DMS153 treated with DMSO at 0.1 percent for 48 hours (cell line): ENCODE results near the gene ARHGAP26.

ENCODE experiments used
- DNase-seq: peaks from one replicate; lab custom pipeline; 2025; ENCODE audit not compliant: unreplicated experiment; lab: John Stamatoyannopoulos, UW

ARHGAP26 gene

DNA sequence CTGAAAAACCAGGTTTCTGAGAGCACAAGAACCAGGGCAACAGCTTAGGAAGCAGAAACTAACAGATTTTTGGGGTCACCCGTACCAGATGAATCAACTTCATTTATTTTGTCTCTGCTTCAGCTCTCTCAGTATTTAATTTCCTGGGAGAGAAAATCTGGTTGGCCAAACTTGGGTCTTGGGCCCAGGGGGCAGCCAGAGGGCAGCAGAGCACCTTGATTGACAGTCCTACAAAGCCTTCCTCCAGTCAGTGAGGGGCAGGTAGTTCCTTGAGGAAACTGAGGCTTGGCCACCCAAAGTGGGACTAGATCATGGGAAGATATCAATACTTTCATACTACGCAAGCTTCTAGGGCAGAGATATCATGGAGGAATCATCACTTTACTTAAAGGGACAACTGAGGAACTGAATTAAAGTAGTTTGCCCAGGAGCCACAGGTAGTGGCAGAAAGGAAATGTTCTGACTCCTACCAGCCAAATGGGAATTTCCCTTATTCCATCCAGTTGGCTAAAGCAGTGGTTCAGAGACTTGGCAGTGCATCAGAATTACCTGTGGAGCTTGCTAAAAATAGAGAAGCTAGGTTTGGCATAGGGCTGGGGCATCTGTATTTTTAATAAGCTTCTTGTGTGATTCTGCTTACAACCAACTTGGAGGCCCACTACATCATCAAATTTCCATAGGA is 21.5 kb upstream of the ARHGAP26 start:
- DNase-seq, result no peak

DNA sequence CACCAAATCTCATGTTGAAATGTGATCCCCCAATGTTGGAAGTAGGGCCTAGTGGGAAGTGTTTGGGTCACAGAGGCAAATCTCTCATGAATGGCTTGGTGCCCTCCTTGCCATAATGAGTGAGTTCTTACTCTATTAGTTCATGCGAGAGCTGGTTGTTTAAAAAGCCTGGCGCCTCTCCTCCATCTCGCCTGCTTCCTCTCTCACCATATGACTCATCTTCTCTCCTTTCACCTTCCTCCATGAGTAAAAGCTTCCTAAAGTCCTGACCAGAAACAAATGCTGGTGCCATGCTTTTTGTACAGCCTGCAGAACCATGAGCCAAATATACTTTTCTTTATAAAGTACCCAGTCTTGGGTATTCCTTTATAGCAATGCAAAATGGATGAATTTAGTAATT is 20.9 kb upstream of the ARHGAP26 start:
- no peak for DNase-seq

DNA sequence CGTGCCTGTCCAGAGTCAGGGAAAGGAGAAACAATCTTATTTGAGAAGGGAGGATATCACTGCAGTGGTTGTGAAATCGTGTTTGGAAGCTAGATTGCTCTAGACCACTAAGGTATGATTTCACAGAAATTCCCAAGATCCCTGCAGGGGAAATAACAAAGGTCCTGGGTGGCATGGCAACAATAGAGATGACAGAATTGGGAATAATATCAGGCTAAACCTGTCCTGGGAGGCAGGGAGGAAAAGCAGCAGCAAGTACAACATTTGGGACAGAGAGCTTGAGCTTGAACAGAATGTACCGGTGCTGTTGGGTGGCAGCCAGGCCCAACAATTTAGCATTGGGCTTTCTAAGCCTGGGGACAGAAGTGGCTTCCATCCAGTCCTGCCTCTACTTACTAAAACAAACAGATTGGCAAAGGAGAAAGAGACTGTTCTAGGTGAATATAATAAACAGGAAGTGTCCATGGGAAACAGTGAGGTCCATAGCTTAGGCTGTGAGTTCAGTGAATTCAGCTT is 17.0 kb upstream of the ARHGAP26 start:
- no peak for DNase-seq

DNA sequence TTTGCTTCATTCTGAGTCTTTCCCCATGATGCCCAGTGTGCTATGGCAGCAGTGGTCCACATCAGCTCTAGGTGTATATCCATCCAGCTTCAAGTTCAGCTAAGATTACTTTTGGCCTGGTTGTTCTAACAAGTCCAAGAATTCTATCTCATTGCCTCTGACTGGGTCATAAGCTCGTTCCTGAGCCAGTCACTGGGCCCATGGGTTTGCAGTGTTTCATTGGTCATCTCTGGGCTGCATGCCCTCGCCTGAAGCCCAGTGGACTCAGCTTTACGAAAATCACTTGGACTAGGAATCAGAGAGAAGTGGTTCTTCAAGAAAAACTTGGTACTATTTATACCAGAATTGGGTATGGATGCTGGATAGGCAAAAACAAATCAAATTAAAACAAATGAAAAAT is 16.1 kb upstream of the ARHGAP26 start:
- no peak for DNase-seq

DNA sequence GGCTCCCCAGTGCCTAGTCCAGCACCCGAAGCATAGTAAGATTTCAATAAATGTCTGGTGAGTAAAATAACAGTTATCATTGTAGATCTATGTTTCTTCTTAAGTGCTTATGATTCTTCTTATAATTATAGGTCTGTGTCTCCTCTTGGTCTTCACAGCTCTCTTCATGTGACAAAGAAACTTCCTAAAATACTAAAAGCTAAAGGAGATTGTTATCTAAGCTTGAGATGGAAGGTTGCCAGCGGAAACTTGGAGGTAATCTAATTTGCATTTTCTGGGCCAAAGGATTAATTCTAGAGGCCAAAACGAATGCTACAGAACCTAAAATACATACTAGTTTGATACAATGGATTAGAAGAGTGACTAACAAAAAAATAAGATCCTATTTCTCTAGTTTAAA is 13.6 kb upstream of the ARHGAP26 start:
- no peak for DNase-seq

DNA sequence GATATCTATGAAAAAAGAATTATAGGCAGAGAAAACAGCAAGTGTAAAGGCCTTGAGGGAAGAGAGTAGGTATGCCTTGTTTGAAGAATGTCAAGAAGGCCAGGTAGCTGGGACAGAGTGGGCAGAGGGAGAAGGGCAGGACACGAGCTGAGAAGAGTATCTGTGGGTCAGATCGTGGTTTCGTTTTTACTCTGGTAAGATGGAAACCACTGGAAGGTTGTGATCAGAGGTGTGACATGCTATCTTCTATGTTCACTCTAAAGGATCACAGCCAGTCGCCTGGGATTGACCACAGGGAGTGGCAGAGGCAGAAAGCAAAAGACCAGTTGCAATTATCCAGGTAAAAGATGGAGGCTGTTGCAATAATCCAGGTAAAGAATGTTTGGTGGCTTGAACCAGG is 12.6 kb upstream of the ARHGAP26 start:
- DNase-seq, result no peak

DNA sequence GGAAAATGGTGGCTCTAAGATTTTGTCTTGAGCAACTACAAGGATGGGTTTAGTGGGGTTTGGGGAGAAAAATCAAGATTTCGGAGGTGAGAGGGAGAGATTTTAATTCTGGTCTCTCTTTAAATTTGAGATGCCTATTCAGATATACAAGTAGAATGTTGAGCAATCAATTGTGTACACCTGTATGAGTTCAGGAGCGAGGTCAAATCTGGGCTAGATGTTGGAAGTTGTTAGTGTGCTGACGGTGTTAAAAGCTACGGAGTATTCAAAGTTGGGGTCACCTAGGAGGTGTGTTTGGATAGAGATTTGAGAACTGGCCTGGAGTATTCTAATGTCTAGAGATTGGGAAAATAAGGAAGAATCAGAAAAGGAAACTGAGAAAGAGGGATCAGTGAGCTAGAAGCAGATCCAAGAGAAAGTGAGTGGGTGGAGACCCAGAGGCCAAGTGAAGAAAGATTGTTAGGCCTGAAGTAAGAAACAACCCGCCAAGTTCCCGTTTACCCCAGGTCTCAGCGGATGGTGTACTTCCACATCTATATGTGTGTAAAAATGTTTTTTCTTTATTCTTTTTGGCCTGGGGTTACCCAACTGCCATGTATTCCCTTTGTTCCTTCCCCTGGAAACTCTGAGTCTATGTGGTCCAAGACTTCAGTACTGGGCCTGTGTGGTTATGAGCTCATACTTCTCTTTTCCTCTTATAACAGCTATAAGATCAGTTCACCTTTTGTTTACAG is 11.9 kb upstream of the ARHGAP26 start:
- no peak for DNase-seq

DNA sequence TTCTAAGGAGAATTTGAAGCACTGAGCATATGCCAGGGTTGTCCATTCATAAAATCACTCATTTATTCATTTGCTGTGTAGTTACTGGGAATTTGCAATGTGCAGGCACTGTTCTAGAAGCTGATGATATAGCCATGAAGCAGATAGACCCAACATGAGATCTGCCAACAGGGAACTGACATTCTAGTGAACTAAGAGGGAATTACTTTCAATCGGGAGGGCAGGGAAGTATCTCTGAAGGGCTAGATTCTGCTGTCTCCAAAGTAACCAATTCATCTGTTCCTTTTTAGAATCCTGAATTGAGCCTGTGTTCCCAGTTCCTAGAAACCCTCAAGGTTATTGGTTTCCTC is 11.4 kb upstream of the ARHGAP26 start:
- DNase-seq, result no peak

DNA sequence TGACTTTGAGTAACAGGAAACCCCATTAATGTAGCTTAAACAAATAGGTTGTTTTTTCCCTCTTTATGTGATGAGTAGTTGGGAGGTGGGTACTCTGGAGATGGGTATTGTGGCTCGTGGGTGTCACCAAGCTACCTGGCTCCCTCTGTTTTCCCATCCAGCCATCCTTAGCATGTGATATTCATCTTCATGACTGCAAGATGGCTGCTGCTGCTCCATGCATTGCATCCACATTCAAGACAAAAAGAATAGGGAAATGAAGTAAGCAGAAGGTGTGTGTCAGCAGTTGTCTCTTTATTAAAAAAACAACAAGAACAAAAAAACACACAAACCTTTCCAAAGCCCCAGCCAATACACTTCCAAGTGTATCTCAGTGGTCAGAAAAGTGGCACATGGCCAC is 6.5 kb upstream of the ARHGAP26 start:
- no peak for DNase-seq

DNA sequence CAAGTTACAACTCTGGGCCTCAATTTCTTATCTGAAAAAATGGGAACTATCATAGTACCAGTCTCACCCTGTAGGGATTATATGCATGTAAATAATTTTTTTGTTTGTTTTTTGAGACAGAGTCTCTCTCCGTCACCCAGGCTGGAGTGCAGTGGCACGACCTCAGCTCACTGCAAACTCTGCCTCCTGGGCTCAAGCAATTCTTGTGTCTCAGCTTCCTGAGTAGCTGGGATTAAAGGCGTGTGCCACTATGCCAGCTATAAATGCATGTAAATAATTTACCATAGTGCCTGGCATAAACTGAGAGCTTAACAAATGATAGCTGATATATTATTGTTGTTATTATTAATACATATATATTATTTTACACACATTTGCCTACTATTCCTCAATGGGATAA is 3.0 kb upstream of the ARHGAP26 start:
- DNase-seq, result no peak

DNA sequence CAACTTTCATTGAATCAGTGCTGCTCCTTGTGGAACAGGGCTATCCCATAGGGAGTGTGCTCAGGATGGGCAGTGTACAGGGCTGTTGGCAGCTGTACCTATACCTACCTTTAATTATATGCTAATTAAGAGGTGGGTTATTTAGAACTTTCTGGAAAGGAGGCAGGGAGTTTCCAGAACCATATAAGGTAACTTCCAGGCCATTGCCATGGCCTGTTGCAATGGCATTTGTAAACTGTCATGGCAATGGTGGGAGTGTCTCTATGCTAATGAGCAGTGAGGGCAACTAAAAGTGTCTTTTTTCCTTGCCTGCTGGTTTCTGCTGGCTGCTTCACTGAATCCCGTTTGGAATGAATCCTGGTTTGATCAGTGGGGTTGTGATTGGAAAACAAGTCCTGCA is 2.3 kb upstream of the ARHGAP26 start:
- no peak for DNase-seq

DNA sequence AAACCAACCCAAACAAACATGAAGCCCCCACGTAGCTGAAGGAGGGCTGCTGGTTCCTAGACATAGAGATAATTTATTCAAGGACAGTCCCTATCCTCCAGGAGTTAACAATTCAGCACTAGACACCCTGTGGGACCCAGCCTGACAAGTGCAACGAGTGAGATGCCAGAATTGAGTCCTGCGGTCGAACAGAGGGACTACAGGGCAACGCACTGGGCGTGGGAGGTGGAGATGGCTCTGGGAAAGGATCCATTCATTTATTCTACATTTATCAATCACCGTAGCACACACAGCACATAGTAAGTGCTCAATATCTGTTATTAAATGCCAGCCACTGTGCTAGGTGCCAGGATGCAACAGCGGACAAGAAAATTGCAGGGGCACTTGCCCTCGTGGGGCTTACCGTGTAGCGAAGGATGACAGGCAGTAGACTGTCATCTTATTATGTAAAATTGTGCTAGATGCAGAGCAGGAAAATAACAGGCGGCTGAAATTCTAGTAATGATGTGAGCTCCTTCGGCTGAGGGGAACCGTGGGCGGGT is 855 bp upstream of the ARHGAP26 start:
- DNase-seq, result no peak

DNA sequence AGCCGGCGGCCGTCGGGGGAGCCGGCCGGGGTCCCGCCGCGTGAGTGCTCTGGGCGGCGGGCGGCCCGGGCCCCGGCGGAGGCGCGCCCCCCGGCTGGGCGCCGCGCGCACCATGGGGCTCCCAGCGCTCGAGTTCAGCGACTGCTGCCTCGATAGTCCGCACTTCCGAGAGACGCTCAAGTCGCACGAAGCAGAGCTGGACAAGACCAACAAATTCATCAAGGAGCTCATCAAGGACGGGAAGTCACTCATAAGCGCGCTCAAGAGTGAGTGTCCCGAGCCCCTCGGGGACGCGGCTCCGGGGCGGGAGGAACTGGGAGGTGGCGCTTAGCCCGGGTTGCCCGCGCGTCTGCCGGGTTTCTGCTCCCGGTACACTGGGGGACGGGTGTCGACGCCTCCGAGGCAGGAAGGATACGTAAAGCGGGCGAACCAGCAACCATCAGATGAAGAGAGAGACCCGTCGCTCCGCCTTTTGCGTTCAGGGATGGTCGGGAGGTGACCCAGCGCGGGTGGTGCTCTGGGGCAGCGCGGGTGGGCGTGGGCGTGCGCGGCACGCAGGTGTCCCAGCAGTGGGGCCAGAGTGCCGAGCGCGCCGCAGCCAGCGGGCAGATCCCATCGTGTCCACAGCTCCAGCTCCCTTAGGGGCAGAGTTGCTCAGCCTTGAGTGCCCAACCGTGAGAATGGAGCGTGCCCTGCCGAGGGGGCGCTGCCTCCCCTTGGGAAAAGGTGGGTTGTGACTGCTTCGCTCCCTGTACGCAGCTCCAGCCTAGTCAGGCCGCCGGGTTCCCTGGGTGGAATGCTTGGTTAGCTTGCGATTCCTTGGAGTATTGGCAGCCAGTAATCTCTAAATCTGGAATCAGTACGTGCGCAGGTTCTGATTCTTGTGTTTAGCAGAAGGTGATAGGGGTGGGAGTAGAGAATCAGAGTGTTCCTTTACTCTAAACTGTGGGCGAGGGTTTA is 753 bp downstream of the ARHGAP26 start:
- no peak for DNase-seq

DNA sequence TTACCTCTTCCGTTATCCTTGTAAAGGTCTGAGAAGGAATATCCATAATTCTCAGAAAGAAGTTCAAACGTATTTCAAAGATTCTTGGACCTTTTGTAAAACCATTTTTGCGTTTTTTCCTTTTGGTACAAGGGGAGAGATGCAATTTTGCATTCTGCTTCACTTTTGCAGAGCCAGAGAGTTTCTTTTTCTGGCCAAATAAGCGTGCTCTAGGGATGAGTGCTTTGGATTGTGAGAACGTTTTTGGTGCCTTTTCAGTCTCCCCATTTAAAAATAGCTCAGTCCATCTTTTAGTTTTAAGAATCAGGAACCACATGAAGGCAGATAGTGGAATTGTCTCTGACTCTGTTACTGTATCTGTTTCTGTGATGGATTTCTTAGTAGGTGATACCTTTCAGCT is 1.5 kb downstream of the ARHGAP26 start:
- DNase-seq, result no peak

DNA sequence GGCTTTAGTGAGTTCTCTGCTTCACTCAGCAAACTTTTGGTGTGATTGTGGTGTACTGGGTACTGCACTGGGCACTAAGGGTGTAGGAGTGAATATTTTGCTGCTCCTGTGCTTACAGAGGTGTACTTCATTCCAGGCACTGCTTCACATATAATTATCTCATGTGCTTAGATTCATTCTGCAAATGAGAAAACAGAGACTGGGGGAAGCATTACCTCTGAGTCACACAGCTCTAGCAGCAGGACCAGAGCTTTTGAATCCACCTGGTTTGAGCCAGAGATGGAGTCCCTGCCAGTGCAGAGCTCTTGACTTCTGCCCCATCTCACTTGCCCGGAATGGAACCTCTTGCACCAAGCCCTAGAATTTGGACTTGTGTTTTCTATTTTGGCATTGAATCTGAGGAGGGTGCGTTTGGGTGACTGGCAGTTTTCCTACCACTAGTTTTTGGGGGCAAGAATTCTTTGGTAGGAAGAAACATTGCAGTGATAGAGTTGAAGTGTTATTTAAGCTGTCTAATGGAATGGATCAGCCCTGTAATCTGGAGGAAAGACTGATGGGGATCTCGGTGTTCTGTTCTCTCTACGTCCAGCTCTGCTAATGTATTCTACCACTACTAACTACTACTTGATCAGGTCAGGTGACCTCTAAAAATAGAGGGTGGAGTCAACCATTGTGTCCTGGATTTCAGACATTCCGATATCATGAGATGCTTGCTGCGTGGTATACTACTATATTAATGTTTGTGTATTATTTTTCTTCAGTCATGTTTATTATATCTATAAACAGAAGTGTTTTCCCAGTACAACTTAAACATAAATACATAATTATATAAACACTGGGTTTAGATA is 2.5 kb downstream of the ARHGAP26 start:
- DNase-seq, result no peak

DNA sequence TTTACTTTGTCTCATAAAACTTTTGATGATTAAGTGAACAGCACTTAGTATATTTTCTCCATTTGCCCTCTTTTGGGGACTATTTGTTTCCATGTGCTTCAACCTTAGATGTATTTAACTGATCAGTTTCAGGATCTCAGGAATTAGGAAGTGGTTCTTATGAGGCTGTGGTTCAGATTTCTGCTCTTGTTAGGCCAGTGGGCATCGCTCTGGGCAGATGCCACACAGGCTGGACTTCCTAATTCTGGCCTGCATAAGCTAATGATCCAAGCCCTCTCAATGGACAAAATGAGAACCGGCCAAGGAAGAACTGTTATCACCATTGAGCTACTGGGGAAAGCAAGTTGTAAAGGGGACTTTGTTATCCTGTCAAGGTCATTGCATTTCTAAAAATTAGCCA is 6.9 kb downstream of the ARHGAP26 start:
- no peak for DNase-seq

DNA sequence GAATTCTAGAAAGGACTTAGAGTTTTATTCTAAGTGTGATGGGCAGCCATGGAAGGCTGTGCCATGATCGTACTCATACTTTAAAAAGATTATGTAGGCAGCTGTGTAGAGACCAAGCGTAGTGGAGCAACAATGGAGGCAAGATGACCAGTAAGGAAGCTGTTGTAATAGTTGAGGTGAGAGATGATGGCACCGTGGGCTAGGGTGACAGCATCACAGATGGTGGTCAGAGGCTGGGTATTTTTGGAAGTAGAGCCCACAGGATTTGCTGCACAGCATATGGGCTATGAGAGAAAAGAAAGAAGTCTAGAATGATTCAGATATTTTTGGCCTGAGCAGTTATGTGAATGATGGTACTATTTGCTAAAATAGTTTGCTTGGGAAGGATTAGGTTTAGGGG is 7.7 kb downstream of the ARHGAP26 start:
- DNase-seq, result no peak

DNA sequence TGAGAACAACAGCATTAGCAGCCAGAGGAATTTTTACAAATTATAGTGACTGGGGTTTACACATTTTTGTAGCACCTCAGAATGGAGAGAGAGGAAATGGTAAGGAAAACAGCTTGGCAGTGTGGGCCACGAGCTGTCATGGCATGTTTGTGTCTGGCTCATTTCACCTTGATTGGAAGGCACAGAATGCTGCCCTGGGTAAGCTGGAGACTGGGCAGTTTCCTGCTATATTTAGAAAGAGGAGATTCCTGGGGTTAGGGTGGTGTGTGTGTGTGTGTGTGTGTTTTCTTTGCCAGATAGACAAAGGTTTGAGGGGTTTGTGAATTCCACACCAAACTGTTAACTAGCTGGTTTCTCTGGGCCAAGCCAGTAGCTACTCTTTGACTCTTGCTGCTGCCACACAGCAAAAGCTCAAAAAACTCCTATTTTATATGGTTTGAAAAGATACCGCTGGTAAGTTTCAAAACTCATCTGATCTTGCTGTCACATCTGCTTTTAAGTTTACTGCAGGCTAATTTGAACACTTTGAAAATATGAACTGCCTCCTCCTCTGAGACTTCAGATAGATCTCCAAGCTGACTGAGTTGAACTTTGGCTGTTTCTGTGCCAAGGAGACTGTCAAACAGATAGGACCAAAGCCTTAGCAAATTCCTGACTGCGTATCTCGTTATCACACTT is 9.1 kb downstream of the ARHGAP26 start:
- no peak for DNase-seq

DNA sequence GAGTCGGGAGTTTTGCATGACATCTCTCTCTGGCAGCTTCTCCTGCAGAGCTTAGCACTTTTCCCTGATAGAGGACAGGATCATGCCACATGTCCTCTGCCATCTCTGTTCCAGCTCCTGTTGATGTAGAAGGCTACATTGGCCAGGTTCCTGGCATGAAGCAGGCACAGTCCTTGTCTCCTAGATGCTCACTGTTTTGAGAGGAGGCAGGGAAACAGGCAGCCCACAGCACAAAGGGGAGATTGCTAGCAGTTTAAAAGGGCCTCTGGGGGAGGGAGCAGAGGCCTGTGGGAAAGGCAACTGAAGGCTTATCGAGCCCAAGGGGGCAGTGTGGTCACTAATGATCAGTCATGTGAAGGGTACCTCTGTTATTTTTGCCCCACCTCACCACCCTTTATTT is 10.7 kb downstream of the ARHGAP26 start:
- no peak for DNase-seq

DNA sequence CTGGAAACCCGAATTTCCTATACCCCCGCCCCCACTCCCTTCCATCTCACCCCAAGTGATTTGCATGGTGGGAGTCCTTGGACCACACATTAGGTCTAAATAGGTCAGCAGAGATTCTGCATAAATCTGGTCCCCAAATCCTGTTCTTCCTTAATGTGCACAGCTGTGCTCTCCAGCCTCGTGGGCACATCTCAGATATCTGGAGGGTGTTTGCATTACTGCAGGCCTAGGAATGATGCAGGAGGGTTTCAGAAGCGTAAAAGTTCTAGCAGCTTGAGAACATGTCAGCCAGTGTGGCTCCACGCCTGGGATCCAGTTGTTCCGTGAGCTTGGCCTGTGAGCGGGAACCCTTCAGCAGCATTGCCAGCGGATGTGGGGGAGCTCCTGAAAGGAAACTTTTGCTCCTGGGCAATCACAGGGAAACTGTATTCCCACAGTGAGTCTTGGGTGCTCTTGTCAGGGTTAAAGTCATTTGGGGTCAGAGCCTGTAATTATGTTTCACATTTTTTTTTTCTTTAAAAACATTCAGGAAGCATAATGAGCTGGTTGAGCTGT is 12.9 kb downstream of the ARHGAP26 start:
- no peak for DNase-seq
